Stimulated activated CD8-positive, alpha-beta memory T cell treated with anti-CD3 and anti-CD28 coated beads, Interleukin-4, amount 100 ng/mL, for 48 hours (primary cell): ENCODE data around the gene SNX4.
A peak's percentile ranks its signal among the peaks of the same experiment; 100 is the strongest.
"Not testable (repeated sequence)": the region's sequence is repeated elsewhere in the genome, so short reads cannot be mapped to it uniquely, and the experiment has no call there.

Source experiments
- DNase-seq: peaks from one replicate; pipeline ENCODE4 v3.0.0-alpha.2; 2020

Gene SNX4

GRCh38 chr3:125519678-125520562 is at the start of gene SNX4:
TSS of gene SNX4 (minus strand) at chr3:125520202. CDS start at chr3:125520172, 30 bp downstream.
- peak; percentile 90 for DNase-seq

- DNase-seq = no peak
Observed at GRCh38 chr3:125556314-125556713, 36.3 kb upstream of the SNX4 start.

- DNase-seq = no peak
Observed at GRCh38 chr3:125552401-125552800, 32.4 kb upstream of the SNX4 start.

GRCh38 chr3:125528920-125529319 is 8.9 kb upstream of the SNX4 start:
- DNase-seq = no peak

- DNase-seq = no peak
Observed at GRCh38 chr3:125525153-125525552, 5.2 kb upstream of the SNX4 start.

GRCh38 chr3:125520563-125520919 is 539 bp upstream of the SNX4 start:
- DNase-seq = not testable (repeated sequence)

GRCh38 chr3:125515421-125515820 is 4.6 kb downstream of the SNX4 start:
- DNase-seq = no peak

GRCh38 chr3:125513490-125514115 is 6.4 kb downstream of the SNX4 start:
- DNase-seq = no peak

- peak; percentile 61 for DNase-seq
Observed at GRCh38 chr3:125512135-125512920, 7.7 kb downstream of the SNX4 start.

- DNase-seq = no peak
Observed at GRCh38 chr3:125511420-125512118, 8.4 kb downstream of the SNX4 start.

- no peak for DNase-seq
Observed at GRCh38 chr3:125507128-125507527, 12.9 kb downstream of the SNX4 start.

- no peak for DNase-seq
Observed at GRCh38 chr3:125498630-125499029, 21.4 kb downstream of the SNX4 start.

GRCh38 chr3:125496701-125497100 is 23.3 kb downstream of the SNX4 start:
- no peak for DNase-seq

- no peak for DNase-seq
Observed at GRCh38 chr3:125482406-125482805, 37.6 kb downstream of the SNX4 start.

- DNase-seq = no peak
Observed at GRCh38 chr3:125481786-125482185, 38.2 kb downstream of the SNX4 start.

- DNase-seq = not testable (repeated sequence)
Observed at GRCh38 chr3:125481375-125481759, 38.6 kb downstream of the SNX4 start.

- DNase-seq = no peak
Observed at GRCh38 chr3:125480656-125481374, 39.2 kb downstream of the SNX4 start.

GRCh38 chr3:125479091-125479490 is 40.9 kb downstream of the SNX4 start:
- no peak for DNase-seq

- DNase-seq = no peak
Observed at GRCh38 chr3:125478326-125478725, 41.7 kb downstream of the SNX4 start.

GRCh38 chr3:125477701-125478100 is 42.3 kb downstream of the SNX4 start:
- no peak for DNase-seq

GRCh38 chr3:125470671-125471070 is 49.3 kb downstream of the SNX4 start:
- no peak for DNase-seq

- DNase-seq = no peak
Observed at GRCh38 chr3:125462722-125463299, 57.2 kb downstream of the SNX4 start.
